Ovary (tissue), 3 donors: ENCODE data around the gene ASIC2.

Experiments used
- CTCF ChIP-seq, 3 donors: fragments of 450-650 bp in 2 of 3; fragments of 200-600 bp in 1 of 3; IDR thresholded peaks; one replicate each; pipeline versions ENCODE4 v1.5.1 to v1.8.0; 2016 to 2022; ENCODE audit warnings: antibody characterized with exemption in 3 of 3, mild to moderate bottlenecking in 1 of 3
- POLR2A ChIP-seq: fragments of 450-650 bp; IDR thresholded peaks from one replicate; pipeline ENCODE4 v1.6.1; 2017; ENCODE audit warnings: antibody characterized with exemption, mild to moderate bottlenecking, moderate library complexity
- donor health status: DM: no; HTN: no; CAD: no.

GRCh38 chr17:32992321-32993033 lies 300.6 kb downstream of the ASIC2 start:
- TF ChIP-seq CTCF (IDR thresholded peaks at IDR 0.05) = no peak
- TF ChIP-seq POLR2A = no peak
